ENCODE results near the gene CLEC4G.
A peak's percentile ranks its signal among the peaks of the same experiment; 100 is the strongest.
"Not testable (repeated sequence)": the region's sequence is repeated elsewhere in the genome, so short reads cannot be mapped to it uniquely, and the experiment has no call there.

The CLEC4G gene, protein sequence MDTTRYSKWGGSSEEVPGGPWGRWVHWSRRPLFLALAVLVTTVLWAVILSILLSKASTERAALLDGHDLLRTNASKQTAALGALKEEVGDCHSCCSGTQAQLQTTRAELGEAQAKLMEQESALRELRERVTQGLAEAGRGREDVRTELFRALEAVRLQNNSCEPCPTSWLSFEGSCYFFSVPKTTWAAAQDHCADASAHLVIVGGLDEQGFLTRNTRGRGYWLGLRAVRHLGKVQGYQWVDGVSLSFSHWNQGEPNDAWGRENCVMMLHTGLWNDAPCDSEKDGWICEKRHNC

DNA sequence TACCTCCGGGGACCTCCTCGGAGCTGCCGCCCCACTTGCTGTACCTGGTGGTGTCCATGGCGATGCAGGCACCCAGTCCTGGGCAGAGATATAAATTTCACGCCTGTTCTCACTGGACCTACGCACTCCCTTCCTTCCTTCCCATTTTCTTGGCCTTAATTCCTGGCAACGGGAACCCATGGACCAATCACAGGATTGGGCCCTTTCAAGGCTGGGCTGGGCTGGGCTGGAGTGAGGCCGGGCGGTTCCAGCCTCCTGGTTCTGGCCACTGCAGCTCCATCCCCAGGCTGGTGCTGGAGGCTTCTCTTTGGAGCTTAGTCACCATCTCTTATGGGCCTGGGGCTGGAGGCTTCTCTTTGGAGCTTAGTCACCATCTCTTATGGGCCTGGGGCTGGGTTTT, at the start of gene CLEC4G:
CLEC4G (minus strand) TSS at position 66 of the 400 bp plus-strand sequence; CDS start at position 58, 8 bp downstream.
- no peak for DNase-seq

DNA sequence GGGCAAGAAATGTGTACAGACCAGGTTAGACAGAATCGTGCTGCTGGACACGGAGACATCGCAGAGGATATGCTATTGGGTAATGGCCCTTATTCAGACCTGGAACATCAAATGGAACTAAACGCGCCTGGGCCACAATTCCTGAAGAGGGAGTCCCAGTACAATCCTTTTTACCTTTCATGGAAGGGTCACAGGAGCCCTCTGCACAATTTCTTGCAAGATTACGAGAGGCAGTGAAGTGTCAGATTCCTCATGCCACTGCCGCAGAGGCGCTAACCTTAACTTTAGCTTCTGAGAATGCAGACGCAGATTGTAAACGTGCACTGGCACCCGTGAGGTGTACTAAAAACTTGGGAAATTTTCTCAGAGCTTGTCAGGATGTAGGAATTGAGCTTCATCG, 49.2 kb upstream of the CLEC4G start:
- no peak for DNase-seq

DNA sequence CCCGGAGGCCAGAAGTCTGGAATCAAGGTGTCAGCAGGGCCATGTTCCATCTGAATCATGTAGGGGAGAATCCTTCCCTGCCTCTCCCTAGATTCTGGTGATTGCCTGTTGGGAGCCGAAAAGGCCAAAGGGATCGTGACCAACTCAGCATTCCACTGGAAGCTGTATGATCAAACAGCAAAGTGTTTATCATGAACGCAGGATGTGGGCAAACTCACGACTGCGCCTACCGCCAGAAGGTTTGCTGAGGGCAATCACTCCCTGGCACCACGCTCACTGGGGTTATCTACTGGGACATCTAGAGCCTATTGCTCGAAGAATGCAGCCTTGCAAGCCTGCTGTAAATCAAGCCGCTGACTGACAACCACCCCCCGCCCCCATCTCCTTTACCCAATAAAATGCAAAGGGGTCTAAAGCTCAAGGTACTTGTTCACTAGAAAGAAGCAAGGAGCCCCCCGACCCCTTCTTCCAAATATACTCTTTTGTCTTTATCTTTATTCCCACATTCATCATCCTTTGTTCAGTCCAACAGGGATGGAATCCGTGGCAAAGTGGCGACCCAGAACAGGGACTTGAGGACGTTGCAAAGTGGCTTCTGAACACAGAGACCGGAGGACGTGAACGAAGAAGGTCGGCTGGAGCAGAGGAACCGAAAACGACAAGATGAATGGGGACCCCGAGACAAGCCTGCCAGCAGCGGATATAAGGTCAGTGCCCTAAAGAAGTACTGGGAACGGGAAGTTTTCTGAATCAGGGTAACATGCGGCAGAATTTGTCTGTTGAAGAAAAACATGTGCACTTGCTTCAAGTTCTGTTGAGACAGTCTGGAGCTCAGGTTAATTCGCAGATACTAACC, 47.9 kb upstream of the CLEC4G start:
- no peak for DNase-seq

DNA sequence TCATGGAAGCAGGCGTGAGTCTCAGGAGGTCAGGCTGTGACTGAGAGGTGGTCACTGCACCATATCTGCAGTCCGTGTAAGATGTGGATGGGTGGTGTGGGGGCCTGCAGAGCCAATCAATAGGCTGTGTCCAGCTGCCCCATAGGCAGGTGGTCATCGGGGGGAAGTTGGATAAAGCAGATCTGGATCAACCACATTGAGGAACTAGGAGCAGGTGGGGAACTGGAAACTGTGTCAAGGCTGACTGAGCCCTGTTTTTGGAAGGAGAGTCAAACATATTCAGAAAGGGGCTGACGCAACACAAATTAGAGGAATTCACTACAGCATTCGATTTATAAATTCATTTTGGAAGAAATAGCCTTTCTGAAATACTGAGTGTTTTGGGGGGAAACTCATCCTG, 46.2 kb upstream of the CLEC4G start:
- DNase-seq: no peak

DNA sequence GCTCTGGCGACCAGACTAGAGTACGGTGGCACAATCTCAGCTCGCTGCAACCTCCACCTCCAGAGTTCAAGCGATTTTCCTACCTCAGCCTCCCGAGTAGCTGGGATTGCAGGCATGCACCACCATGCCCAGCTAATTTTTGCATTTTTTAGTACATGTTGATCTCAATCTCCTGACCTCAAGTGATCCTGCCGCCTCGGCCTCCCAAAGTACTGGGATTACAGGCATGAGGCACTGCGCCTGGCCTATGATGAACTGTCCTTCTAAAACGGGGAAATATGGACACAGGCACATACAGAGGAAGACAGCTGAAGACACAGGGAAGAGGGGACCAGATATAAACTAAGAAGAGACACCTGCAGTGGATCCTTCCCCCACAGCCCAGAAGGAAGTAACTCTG, 43.9 kb upstream of the CLEC4G start:
- no peak for DNase-seq

DNA sequence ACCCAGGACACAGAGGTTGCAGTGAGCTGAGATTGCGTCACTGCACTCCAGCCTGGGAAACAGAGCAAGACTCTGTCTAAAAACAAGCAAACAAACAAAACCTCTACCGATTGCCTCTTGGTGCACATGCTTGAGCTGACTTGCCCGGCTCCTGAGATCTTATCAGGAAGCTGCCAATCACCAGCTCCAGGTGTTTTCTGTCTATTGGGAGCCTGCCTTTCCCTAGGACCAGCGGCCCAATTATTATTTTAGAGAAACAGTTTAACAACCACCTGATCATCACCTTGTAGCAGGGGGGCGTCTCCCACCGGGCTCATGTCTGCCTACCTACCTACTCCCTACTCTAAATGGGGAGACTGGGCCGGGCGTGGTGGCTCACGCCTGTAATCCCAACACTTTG, 41.9 kb upstream of the CLEC4G start:
- DNase-seq: no peak

DNA sequence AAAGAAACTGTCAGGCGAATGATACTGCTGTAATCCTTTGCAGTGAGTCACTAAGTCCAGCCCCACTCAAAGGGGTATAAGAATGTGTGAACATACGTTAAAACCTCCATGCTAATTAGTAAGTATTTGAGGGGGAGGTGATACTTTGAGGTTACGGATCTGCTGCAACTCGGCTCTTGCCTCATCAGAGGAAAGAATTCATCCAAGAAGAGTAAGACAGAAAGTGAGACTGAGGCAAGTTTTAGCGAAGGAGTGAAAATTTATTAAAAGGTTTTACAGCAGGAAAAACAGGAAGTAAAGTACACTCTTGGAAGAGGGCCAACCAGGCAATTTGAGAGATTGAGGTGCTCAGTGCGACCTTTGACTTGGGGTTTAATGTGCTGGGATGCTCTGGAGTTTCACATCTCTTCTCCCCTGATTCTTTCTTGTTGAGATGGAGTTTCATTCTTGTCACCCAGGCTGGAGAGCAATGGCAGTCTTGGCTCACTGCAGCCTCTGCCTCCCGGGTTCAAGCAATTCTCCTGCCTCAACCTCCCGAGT, 40.9 kb upstream of the CLEC4G start:
- DNase-seq: peak in 1 of 2 donors; percentile 51

DNA sequence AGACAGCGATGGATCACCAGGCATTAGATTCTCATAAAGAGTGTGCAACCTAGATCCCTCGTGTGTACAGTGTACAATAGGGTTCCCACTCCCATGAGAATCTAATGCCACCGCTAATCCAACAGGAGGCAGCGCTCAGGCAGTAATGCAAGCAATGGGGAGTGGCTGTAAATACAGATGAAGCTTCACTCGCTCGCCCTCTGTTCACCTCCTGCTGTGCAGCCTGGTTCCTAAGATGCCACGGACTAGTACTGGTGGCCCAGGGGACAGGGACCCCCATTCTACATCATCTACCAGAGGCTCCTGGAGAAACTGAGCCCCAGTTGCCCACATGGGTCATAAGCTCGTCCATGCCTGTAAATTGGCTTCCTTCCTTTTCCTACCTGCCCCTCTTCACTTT, 39.2 kb upstream of the CLEC4G start:
- no peak for DNase-seq

DNA sequence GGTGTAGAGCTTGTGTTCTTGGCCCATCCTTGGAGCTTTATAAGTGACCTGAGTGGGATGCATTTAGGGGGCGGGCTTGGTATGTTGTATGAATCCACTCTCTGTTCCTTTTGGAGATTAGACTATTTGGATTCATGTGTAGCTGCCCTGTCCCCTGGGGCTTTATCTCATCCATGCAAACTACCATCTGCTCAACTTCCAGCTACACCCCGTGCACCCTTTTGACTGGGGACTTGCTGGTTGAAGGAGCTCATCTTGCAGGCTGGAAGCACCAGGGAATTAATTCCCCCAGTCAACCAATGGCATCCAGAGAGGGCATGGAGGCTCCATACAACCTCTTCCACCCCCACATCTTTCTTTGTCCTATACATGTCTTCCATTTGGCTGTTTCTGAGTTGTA, 37.3 kb upstream of the CLEC4G start:
- DNase-seq: no peak

DNA sequence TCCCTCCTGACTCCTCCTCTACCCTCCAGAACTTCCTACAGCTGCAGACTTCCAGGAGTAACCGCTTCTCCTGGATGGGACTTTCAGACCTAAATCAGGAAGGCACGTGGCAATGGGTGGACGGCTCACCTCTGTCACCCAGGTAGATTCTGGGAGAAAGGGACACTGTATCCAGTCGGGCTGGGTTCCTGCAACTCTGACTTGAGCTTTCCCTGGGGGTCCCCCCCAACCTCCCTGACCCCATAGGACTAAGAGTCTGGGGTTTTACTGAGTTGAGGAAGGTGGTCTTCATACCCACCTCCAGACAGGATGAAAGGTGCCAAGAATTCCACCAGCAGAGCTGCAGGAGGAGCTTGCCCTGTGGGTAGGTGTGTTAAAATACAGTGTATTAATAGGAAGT, 35.6 kb upstream of the CLEC4G start:
- no peak for DNase-seq

DNA sequence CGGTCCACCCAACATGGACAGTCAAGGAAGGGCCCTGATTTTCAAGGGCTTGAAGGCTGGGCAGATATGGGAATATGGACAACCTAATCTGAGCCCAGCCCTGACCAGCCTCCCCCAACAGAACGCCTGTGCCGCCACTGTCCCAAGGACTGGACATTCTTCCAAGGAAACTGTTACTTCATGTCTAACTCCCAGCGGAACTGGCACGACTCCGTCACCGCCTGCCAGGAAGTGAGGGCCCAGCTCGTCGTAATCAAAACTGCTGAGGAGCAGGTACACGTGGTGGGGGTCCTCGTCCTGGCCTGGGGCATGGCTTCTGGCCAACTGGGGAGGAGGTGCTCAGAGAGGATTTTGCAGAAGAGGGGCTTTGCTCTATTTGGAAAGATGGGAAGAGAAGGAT, 34.6 kb upstream of the CLEC4G start:
- DNase-seq: no peak

DNA sequence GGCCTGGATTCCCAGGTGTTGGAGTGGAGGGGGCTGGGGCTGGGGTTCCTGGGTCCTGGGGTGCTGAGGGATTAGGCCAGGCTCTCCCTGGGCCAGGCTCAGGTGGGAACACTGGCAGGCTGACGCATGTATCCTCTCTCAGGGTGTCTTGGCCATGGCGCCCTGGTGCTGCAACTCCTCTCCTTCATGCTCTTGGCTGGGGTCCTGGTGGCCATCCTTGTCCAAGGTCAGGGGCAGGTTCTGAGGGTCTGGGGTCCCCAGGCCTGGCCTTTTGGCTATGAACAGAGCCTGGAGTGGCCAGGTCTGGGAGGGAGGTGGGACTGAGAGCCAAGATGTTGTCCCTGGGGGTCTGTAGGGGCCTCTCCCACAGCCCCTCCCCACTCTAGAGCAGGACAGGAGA, 33.1 kb upstream of the CLEC4G start:
- DNase-seq: not testable (repeated sequence)

DNA sequence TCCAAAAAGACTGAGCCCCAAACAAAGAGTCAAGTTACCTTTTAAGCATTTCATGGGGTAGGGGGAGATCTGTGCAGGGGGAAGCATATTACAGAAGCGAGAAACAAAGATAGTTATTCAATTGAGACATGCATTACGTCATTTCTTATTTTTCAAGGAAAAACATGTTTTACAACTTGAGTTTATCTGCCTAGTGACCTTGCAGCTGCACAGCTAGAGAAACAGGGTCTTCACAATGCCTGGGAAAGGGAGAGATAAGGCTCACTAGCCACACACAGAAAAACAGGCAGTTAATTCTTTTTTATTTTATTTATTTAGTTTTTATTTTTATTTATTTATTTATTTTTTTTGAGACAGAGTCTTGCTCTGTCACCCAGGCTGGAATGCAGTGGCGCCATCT, 32.2 kb upstream of the CLEC4G start:
- DNase-seq: not testable (repeated sequence)

DNA sequence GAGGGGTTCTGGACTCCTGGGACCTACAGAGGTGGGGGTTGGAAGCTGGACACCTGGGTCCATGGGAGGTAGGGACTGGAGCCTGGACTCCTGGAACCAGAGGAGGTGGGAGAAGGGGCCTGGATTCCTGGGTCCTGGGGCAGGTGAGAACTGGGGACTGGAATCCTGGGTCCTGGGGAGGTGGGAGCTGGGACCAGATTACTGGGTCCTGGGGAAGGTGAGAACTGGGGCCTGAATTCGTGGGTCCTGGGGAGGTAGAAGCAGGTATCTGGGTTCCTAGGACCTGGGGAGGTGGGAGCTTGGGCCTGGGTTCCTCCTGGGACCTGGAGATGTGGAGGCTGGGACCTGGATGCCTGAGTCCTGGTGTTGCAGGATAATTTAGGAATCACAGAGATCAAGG, 31.8 kb upstream of the CLEC4G start:
- no peak for DNase-seq

DNA sequence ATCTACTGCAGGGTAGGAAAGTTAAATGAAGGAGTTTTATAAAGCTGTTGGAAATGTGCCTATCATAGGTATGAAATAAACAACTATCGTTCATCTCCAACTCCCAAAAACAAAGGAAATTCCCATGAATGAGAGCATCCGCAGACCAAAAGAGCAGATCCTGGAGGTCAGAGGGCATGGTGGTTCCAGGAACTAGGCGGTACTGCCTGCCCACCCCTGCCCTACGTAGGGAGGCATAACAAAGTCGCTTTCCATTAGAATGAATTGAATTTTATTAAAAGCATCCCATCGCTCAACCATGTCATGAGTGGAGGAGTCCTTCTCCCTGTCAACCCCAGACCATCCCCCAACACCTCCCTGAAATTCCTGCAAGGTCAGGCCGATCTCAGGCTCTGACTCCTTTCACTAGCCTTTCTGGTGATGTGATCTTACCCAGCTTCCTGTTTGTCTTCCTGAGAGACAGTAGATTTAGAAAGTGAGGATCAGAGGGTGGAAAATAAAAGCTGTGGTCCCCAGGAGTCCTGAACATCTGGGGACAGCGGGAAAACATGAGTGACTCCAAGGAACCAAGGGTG, 30.9 kb upstream of the CLEC4G start, which contains the start of gene CLEC4M:
CLEC4M (plus strand) TSS at position 525 of the 575 bp plus-strand sequence; CDS start at position 549, 24 bp downstream.
- no peak for DNase-seq

DNA sequence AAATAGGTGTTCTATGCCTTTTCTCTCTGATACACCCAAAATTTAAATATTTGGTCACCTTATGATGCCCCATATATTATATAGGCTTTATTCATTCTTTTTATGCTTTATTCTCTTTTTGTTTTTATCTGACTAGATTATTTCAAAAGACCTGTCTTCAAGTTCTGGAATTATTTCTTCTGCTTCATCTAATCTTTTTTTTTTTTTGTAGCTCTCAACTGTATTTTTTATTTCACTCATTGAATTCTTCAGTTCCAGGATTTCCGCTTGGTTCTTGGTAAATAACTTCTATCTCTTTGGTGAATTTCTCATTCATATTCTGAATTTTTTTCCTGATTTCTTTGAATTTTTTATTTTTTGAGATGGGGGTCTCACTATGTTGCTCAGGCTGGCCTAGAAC, 27.2 kb upstream of the CLEC4G start:
- no peak for DNase-seq

DNA sequence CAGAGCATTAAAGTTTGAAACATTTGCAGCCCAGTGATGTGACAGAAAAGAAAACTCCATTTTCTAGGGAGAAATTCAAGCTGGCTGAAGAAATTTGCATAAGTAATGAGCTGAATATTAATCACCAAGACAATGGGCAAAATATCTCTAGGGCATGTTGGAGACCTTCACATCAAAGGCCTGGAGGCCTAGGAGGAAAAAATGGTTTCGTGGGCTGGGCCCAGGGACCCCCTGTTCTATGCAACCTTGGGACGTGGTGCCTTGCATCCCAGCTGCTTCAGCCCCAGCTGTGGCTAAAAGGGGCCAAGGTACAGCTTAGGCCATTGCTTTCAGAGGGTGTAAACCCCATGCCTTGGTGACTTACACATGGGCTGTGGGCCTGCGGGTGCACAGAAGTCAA, 25.4 kb upstream of the CLEC4G start:
- no peak for DNase-seq

DNA sequence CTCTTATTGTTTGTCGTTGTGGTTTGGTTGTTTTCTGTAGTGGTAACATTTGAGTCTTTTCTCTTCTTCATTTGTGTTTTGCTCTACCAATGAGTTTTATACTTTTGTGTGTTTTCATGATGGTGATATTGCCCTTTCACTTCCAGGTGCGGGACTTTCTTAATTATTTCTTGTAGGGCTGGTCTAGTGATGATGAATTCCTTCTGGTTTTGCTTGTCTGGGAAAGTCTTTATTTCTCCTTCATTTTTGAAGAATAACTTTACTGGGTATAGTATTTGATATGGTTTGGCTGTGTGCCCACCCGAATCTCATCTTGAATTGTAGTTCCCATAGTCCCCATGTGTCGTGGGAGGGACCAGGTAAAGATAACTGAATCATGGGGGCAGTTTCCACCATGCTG, 24.3 kb upstream of the CLEC4G start:
- DNase-seq: no peak

DNA sequence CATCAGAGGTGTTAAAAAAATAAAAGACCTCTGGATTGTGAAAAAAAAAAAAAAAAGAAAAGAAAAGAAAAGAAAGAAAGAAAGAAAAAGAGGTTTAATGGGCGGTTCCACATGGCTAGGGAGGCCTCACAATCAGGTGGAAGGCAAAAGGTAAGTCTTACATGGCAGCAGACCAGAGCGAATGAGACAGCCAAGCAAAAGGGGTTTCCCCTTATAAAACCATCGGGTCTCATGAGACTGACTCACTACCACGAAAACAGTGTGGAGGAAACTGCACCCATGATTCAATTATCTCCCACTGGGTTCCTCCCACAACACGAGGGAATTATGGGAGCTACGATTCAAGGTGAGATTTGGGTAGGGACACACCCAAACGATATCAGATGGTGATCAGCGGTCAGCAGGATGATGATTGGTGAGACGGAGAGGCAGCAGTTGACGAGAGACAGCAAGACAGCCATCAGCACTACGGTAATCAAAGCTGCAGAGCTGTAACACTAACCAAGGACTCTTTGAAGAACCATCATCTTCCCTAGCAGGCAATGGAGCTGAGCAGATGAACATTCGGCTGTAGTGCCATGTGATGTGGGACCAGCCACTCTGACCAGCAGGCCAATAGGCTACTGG, 19.4 kb upstream of the CLEC4G start:
- peak; percentile 28 to 72 for DNase-seq

DNA sequence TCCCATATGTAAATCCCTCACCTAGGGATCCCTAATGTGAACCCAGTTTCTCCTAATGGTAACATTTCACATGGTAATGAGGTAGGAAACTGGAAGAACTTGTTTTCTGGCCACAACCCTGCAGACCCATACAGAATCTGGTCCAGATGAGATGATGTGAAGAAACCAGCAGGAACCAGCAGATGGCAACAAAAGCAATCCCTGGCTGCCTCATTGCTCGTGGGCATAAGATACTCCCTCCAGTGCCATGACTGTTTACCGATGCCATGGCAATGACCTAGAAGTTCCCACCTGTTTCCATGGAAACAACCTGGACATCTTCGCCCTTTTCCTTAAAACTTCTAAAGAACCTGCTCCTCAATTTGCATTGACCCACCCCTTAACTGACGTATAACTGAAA, 16.8 kb upstream of the CLEC4G start:
- DNase-seq: peak; percentile 14 to 26

DNA sequence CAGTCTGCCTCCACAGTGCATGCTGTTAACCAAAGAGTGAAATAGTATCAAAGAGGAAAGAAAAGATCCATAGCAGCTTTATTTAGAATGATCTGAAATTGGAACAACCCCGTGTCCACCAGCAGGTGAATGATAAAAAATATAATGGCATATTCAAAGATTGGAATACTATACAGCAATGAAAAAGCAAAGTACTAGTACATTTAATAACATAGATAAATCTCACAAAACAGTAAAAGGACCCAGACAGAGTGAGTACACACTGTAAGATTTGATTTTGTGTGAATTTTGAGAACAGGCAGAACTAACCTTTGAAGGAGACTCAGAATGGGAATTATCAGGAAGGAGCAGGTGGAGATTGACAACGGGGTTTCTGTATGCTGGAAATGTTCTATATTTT, 16.3 kb upstream of the CLEC4G start:
- no peak for DNase-seq

DNA sequence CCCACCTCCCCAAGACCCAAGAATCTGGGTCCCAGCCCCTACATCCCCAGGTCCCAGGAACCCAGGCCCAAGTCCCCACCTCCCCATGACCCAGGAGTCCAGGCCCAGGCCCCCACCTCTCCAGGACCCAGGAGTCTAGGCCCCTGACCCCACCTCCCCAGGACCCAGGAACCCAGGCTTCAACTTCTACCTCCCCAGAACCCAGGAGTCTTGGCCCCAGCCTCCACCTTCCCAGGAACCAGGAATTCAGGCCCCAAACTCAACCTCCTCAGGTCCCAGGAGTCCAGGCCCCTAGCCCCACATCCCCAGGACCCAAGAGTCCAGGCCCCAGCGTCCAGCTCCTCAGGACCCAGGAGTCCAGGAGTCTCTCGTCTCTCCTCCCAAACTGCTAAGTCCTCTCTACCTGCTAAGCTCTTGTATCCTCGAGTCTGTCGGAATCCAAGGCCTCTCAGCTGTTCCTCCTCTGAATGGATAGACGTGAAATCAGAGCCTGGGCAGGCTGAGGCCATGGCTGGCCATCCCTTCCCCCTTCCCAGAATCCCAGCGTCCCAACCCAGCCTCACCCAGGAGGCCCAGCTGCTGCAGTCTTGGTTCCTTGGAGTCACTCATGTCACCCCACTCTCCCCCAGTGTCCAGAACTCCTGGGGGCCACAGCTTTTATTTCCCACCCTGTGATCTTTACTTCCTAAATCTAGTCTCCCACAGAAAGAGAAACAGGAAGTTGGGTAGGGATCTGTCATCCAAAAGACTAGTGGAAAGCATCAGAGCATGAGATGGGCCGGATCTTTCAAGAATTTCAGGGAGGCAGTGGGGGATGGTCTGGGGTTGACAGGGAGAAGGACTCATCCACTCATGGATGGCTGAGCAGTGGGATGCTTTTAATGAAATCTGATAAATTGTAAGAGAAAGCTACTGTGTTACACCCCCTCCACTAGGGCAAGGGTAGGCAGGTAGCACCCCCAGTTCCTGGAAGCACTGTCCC, 15.3 kb upstream of the CLEC4G start, which contains the start of gene CD209:
CD209 (minus strand) TSS at position 632 of the 982 bp plus-strand sequence; CDS start at position 609, 23 bp downstream.
- DNase-seq: no peak

Data from CD4-positive, alpha-beta T cell treated with Interleukin-4 for 1 hour (primary cell).